ENCODE results near the gene HNF1A.

Gene HNF1A

DNA sequence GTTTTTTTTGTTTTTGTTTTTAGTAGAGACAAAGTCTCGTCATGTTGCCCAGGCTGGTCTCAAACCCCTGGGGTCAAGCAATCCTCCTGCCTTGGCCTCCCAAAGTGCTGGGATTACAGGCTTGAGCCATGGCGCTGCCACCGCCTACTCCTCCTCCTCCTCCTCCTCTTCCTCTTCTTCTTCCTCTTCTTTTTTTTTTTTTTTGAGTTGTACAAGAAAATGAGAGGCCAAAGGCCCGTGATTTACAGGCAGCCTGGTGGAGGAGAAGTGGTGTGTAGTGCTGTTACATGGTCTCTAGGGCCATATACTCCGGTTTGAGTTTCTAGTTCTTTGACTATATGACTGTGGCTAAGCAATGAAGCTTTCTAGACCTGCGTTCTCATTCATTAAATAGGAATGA is 44.6 kb upstream of the HNF1A start:
- Histone ChIP-seq H3K4me3 (replicated peaks; ENCODE audit: low read depth, low read length) (no peak overlapping the region), H3K36me3 (ENCODE audit: control insufficient read depth, insufficient read depth, low read length) (no peaks in the 10 kb centered on the region), H3K27me3 (replicated peaks; ENCODE audit: control insufficient read depth, insufficient read depth, low read length) (no peaks in the 10 kb centered on the region)
- TF ChIP-seq, protein P1, sequence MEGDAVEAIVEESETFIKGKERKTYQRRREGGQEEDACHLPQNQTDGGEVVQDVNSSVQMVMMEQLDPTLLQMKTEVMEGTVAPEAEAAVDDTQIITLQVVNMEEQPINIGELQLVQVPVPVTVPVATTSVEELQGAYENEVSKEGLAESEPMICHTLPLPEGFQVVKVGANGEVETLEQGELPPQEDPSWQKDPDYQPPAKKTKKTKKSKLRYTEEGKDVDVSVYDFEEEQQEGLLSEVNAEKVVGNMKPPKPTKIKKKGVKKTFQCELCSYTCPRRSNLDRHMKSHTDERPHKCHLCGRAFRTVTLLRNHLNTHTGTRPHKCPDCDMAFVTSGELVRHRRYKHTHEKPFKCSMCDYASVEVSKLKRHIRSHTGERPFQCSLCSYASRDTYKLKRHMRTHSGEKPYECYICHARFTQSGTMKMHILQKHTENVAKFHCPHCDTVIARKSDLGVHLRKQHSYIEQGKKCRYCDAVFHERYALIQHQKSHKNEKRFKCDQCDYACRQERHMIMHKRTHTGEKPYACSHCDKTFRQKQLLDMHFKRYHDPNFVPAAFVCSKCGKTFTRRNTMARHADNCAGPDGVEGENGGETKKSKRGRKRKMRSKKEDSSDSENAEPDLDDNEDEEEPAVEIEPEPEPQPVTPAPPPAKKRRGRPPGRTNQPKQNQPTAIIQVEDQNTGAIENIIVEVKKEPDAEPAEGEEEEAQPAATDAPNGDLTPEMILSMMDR (IDR thresholded peaks at IDR 0.05; ENCODE audit: insufficient read depth, low read length, poor library complexity, severe bottlenecking), result no peak
- no peak for DNase-seq (ENCODE audit: extremely low read depth, insufficient read length)

DNA sequence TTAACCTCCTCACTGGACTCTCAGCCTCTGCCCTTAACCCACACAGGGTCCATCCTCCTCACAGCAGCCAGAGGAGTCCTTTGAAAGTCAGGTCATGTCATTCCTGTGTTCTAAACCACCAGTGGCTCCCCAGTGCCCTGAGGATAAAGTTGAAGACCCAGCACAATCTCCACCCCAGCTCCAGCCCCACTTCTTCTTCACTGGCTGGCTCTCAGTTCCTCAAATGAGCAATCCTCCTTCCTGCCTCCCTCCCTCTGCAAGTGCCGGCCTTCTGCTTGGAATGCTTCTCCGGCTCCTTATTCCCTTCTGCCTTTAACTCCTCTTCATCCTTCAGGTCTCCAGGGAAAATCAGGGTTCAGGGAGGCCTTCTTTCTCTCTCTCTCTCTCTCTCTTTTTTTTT is 42.1 kb upstream of the HNF1A start:
- no peaks in the 10 kb centered on the region for H3K36me3 ChIP-seq (ENCODE audit: control insufficient read depth, insufficient read depth, low read length)
- no peaks in the 10 kb centered on the region for H3K27me3 ChIP-seq (replicated peaks; ENCODE audit: control insufficient read depth, insufficient read depth, low read length)
- no peak for DNase-seq (ENCODE audit: extremely low read depth, insufficient read length)
- H3K4me3 ChIP-seq (replicated peaks; ENCODE audit: low read depth, low read length), result no peak overlapping the region
- TF ChIP-seq, protein P1 (IDR thresholded peaks at IDR 0.05; ENCODE audit: insufficient read depth, low read length, poor library complexity, severe bottlenecking), result no peak

DNA sequence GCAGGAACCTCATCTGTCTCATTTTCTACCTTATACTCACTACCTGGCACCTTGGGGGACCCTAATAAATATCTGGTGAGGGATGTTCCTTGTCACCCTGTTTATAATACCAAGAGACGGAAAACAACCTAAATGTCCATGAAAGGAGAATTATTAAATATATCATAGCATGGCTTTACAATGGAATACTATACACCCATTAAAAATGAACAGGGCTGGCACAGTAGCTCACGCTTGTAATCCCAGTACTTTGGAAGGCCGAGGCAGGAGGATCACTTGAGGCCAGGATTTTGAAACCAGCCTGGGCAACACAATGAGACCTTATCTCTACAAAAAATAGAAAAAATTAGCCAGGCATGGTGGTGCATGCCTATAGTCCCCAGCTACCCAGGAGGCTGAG is 39.8 kb upstream of the HNF1A start:
- TF ChIP-seq, protein P1 (IDR thresholded peaks at IDR 0.05; ENCODE audit: insufficient read depth, low read length, poor library complexity, severe bottlenecking), result no peak
- Histone ChIP-seq H3K27me3 (replicated peaks; ENCODE audit: control insufficient read depth, insufficient read depth, low read length) (no peaks in the 10 kb centered on the region), H3K4me3 (replicated peaks; ENCODE audit: low read depth, low read length) (no peak overlapping the region), H3K36me3 (ENCODE audit: control insufficient read depth, insufficient read depth, low read length) (no peaks in the 10 kb centered on the region)
- DNase-seq (ENCODE audit: extremely low read depth, insufficient read length), result no peak

DNA sequence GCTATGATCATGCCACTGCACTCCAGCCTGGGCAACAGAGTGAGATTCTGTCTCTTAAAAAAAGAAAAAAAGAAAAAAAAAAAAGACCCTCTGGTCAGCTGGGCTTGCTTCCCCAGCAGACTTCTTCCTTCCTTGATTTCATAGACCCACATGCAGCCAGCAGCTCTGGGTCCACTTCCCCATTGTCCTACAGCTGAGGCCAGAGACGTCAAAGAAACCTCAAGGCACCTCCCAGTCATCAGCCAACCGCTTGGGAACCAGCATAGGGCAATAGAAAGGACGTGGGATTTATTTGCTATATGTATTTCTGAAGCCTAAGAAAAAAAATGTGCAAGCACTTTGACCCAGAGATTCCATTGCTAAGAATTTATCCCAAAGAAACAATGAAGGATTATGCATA is 38.8 kb upstream of the HNF1A start:
- DNase-seq (ENCODE audit: extremely low read depth, insufficient read length), result no peak
- H3K4me3 ChIP-seq (replicated peaks; ENCODE audit: low read depth, low read length), result no peak overlapping the region
- TF ChIP-seq, protein P1 (IDR thresholded peaks at IDR 0.05; ENCODE audit: insufficient read depth, low read length, poor library complexity, severe bottlenecking), result no peak
- no peaks in the 10 kb centered on the region for H3K27me3 ChIP-seq (replicated peaks; ENCODE audit: control insufficient read depth, insufficient read depth, low read length)
- no peaks in the 10 kb centered on the region for H3K36me3 ChIP-seq (ENCODE audit: control insufficient read depth, insufficient read depth, low read length)

DNA sequence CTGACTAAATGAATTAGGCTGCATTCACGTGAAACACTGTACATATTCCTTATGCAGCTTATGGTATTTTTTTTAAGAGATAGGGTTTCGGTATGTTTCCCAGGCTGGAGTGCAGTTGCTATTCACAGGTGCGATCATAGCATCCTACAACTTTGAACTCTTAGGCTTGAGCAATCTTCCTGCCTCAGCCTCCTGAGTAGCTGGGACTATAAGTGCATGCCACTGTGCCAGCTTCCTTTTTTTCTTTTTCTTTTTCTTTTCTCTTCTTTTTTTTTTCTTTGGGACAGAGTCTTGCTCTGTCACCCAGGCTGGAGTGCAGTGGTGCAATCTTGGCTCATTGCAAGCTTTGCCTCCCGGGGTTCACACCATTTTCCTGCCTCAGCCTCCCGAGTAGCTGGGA is 38.3 kb upstream of the HNF1A start:
- TF ChIP-seq, protein P1 (IDR thresholded peaks at IDR 0.05; ENCODE audit: insufficient read depth, low read length, poor library complexity, severe bottlenecking), result no peak
- DNase-seq (ENCODE audit: extremely low read depth, insufficient read length), result no peak

DNA sequence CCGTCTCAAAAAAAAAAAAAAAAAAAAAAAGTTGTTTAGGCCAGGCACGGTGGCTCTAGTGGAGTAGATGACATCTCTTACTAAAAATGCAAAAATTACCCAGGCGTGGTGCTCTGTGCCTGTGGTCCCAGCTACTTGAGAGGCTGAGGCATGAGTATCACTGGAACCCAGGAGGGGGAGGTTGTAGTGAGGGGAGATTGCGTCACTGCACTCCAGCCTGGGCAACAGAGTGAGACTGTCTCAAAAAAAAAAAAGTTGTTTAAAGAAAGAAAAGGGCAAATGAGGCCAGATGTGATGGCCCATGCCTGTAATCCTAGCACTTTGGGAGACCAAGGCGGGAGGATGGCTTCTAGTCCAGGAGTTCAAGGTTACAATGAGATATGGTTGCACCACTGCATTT is 37.5 kb upstream of the HNF1A start:
- DNase-seq (ENCODE audit: extremely low read depth, insufficient read length), result no peak
- no peaks in the 10 kb centered on the region for H3K27me3 ChIP-seq (replicated peaks; ENCODE audit: control insufficient read depth, insufficient read depth, low read length)
- TF ChIP-seq, protein P1 (IDR thresholded peaks at IDR 0.05; ENCODE audit: insufficient read depth, low read length, poor library complexity, severe bottlenecking), result no peak

More for the DNA sequence above, 38.3 kb upstream of the HNF1A start:
- Histone ChIP-seq H3K4me3 (replicated peaks; ENCODE audit: low read depth, low read length) (no peak overlapping the region), H3K36me3 (ENCODE audit: control insufficient read depth, insufficient read depth, low read length) (no peaks in the 10 kb centered on the region), H3K27me3 (replicated peaks; ENCODE audit: control insufficient read depth, insufficient read depth, low read length) (no peaks in the 10 kb centered on the region)

More for the DNA sequence above, 37.5 kb upstream of the HNF1A start:
- H3K4me3 ChIP-seq (replicated peaks; ENCODE audit: low read depth, low read length), result no peak overlapping the region
- no peaks in the 10 kb centered on the region for H3K36me3 ChIP-seq (ENCODE audit: control insufficient read depth, insufficient read depth, low read length)
